DMS114 treated with DMSO at 0.1 percent for 48 hours (cell line): ENCODE results near the gene PHF5A.
"Not testable (repeated sequence)": the region's sequence is repeated elsewhere in the genome, so short reads cannot be mapped to it uniquely, and the experiment has no call there.

Source experiments
- DNase-seq: peaks from one replicate; lab custom pipeline; 2025; ENCODE audit not compliant: unreplicated experiment; lab: John Stamatoyannopoulos, UW

The PHF5A gene

GRCh38 chr22:41488596-41489385 is 20.3 kb upstream of the PHF5A start:
- DNase-seq = no peak

DNA sequence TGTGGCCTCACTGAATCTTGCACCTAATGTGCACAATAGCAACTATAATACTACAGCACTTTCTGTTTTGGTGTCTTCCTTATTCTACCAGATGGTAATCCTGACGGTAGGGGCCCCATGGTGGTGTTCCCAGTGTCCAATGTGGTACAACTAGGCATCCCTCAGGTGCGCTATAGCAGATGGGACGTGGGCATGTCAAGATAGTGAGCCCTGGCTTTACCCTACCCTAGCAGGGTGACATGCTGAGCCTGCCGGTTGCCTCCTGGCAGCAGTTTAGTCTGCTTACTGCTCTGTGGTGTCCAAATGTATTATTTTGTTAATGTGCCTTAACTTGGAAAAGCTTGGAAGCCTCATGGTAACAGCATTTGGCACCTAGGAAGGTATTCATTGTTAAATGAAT is 19.6 kb upstream of the PHF5A start:
- DNase-seq = no peak

GRCh38 chr22:41487037-41487935 is 18.8 kb upstream of the PHF5A start:
- no peak for DNase-seq

DNA sequence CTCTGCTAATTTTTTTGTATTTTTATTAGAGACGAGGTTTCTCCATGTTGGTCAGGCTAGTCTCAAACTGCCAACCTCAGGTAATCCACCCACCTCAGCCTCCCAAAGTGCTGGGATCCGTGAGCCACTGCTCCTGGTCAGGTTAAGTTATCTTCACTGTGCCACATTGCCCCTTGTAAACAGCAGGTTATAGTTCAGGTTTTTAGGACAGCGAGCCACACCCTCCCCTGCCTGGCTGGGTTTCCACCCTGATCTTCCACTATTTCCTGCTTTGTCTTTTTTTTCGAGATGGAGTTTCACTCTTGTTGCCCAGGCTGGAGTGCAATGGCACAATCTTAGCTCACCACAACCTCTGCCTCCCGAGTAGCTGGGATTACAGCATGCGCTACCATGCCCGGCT is 16.5 kb upstream of the PHF5A start:
- no peak for DNase-seq

DNA sequence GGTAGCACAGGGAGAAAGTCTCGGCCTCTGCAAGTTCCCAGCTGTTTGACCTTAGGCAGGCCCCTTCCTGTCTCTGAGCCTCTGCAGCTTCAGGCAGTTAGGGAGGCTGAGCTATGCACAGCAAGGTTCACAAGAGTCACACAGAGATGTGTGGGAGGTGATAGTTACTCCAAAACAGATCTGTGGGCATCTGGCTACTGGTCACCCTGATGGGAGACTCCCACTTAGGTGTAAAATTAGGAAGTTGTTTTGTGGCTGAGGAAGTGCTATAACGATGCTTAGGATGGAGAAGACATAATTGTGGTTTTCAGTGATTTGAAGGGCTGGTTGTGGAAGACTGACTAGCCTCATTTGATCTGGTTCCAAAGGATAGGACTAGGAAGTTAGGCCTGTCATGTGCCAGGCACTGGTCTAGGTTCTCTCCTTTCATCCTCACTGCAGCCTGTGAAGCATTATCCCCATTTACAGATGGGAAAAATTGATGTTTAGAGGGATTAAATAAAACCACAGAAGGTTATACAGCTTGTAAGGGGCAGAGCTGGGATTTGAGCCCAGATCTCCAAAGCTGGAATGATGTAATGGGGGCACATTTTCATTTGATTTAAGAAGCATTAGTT is 13.9 kb upstream of the PHF5A start:
- no peak for DNase-seq

DNA sequence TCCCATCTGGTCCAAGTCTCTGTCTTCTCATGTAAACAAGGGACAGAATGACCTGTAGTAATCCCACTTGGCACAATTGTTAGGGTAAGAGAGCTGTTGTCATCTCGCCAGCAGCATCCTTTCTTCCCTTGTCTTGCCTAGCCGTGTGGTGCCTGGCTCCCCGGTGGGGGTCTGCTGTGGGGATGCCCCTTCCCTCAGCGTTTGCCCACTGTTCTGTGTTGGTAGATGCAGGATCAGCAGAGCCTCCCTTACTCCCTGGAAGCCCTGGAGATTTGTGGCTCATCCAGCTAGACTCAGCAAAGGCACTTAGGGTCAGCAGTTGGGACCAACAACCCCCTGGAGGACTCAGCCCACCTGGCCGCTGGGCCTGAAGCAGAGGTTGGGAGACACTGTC is 13.4 kb upstream of the PHF5A start:
- no peak for DNase-seq

- DNase-seq = no peak
Observed at GRCh38 chr22:41481131-41481830, 12.8 kb upstream of the PHF5A start.

DNA sequence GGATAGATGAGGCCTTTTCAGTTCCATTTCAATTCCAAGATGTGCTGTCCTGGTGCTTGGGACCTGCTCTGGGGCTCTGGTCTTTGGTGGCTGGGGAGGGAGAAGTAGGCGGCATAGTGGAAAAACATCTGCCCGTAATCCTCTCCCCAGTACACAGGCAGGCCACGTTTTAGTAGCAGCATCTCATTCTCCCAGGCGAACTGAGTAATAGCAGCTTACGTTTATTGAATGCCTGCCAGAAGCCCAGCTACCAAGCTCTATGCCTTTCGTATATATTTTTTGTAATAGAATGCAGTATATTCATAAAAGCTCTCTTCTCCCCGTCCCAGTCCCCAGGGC is 11.9 kb upstream of the PHF5A start:
- DNase-seq = no peak

DNA sequence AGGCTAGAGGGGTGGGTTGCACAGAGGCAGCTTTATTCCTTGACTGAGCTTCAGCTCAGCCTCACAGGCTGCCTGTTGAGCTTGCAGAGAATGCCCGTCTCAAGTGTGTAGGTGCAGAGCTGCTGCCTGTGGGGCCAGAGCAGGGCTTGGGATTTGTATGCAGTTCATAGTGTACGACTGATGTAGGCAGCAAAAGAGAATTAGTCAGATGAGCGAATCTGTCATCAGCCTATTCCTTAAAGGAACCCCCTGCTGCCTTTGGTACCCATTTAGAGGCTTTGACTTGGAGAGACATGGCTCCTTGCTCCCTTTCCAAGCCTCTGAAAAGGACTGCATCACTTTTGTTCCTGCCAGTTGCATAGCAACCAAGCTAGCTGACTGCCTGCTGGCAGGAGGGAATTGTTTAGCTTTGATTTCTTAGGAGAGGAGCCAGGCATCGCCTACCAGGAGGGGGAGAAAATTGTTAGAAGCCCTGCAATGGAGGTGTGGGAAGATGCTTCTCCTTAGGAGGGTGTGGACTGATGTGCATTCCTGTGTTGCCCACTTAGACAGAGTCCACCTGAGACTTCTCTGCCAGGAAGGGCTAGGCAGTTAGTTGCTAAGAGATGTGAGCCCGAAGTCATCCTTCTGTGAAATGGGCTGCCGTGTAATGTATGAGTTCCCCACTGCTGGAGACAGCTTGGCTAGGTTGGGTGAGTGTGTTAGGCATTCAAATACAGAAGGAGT is 11.3 kb upstream of the PHF5A start:
- DNase-seq = no peak

- DNase-seq = no peak
Observed at GRCh38 chr22:41478891-41479521, 10.5 kb upstream of the PHF5A start.

- no peak for DNase-seq
Observed at GRCh38 chr22:41478473-41478872, 10.0 kb upstream of the PHF5A start.

DNA sequence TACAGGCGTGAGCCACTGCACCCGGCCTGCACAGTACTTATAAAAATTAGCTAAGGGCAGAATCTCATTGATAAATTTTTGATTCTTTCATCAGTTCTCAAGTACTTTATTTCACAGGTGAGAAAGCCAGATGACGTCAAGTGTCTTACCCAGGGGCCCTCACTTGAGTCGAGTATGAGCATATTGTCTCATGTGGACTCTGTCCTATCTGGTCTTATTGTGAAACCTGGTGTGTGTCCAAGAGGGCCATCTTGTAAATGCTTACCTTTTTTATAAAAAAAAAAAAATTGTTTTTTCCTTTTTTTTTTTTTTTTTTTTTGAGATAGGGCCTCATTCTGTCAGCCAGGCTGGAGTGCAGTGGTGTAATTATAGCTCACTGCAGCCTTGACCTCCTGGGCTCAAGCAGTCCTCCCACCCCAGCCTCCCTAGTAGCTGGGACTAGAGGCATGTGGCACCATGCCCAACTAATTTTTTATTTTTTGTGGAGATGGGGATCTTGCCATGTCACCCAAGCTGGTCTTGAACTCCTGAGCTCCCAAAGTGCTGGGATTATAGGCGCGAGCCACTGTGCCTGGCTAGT is 6.5 kb upstream of the PHF5A start:
- no peak for DNase-seq

DNA sequence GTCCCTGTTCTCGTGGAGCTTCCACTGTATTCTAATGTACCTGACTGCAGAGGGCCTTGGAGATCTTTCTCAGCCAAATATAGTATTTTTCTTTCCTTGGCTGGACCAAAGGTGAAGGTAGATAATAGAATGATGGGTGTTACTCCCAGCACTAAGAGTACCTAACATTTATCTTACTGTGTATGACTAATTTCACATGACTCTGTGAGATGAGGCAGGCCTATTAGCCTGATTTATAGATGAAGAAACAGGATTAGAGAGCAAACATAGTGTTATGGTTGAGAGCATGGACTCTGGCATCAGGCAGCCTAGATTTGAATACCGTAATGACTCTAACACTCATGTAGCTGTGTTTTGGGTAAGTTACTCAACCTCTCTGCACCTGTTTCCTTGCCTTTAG is 3.1 kb upstream of the PHF5A start:
- no peak for DNase-seq

DNA sequence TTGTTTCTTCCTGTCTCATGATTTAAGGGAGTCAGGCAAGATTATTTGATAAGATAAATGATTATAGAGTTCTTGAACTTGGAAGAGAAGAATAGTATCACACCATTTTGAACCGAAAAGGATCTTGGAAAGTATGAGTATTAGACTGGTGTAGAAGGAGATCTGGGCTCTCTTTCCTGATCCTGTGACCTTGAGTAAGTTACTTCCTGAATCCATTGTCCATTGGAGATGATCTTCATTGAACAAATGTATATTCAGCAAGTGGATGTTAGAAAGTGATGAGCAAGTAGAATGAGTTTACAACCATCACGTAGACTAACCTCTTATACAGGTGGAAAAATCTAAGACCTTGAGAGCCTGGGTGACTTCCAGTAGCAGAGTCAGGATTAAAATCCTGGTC is 2.4 kb upstream of the PHF5A start:
- DNase-seq = no peak

DNA sequence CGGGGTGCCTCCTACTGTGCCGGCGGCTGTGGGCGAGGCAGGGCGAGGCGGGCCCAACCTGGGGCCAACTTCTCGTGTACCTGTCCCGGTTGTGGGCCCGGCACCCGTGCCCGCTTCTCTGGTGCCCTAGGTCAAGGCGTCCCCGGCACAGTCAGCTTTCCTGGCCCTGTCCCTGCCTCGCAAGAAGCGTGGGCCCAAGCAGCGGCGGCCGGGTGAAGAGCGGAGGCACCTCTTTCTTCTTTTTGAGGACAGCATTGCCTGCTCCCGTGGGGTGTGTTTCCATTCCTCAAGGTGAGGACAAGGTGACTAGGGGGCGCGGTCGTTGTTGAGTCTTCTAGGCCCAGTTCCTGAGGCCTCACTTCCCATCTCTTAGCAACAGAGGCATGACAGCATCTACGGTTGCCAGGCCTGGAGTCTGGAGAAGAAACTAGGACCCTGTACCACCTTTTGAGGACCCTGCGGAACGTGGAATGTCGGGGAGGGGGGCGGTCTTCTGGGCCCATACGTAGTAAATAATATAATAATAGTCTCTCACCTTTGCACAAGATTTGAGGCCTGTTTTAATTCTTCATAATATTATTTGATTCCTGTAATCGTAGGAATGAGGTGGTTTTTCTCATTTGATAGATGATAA is 843 bp upstream of the PHF5A start:
- DNase-seq = no peak

GRCh38 chr22:41461901-41462300 is 6.6 kb downstream of the PHF5A start:
- no peak for DNase-seq

DNA sequence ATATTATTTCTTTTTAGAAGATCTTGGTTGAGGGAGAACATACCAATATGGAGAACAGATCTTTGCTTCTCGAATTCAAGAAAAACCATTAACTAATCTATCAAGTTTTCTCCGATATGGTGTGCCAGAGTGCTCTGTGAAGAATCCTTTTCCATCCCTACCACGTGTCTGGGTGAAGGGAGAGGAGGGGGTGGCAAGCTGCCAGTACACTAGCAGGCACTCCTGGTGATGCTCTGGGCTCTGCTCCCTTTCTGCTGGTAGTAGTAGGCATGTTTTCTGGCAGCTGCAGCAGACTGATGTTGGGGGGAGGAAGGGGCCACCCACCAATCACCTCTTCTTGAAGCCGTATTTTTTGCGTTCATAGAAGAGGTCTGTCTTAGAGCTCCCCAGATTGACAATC is 8.4 kb downstream of the PHF5A start:
- DNase-seq = not testable (repeated sequence)

DNA sequence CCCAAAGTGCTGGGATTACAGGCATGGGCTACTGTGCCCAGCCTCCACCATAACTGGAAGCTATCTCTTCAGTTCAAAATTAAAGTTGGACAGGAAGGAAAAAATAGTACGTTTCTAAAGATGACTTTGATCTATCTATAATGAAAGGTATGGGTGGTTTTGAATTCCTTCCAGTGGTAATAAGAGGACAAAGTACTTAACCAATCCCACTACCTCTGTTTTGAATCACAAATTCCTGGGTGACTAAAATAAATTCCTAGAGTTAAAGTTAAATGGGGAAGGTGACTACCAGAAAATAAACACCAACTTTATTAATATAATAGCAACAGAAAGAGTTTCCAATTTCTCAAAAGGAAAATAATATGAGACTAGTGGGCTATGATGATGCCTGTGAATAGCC is 9.1 kb downstream of the PHF5A start:
- no peak for DNase-seq

- no peak for DNase-seq
Observed at GRCh38 chr22:41458161-41458728, 10.2 kb downstream of the PHF5A start.
